ENCODE data around the gene MRPS25.

Gene MRPS25

GRCh38 chr3:15107075-15107947 lies 42.2 kb upstream of the MRPS25 start:
- no peaks in the 10 kb centered on the region for H3K9me3 ChIP-seq (replicated peaks; ENCODE audit: insufficient read depth, low read length)
- no peak overlapping the region for H3K27ac ChIP-seq (ENCODE audit: low read length)
- H3K9me2 ChIP-seq (replicated peaks; ENCODE audit: insufficient read depth, low read length): no peaks in the 10 kb centered on the region
- H3F3A ChIP-seq (ENCODE audit: insufficient read depth, low read length): no peaks in the 10 kb centered on the region
- DNase-seq: no peak
- no peaks in the 10 kb centered on the region for H4K20me1 ChIP-seq (ENCODE audit: insufficient read depth, low read length)
- H3K9ac ChIP-seq (ENCODE audit: low read length): no peak overlapping the region
- TF ChIP-seq EZH2 (optimal IDR thresholded peaks at IDR 0.05; ENCODE audit: low read depth, low read length): no peak
- no peak for TF ChIP-seq CTCF (IDR thresholded peaks at IDR 0.05; ENCODE audit: low read length)
- TF ChIP-seq EZH2phosphoT487 (IDR thresholded peaks at IDR 0.05; ENCODE audit: low read length): no peak
- no peak overlapping the region for H2AFZ ChIP-seq (ENCODE audit: low read length)
- no peaks in the 10 kb centered on the region for H3K36me3 ChIP-seq (replicated peaks; ENCODE audit: insufficient read depth, low read length)
- H3K4me2 ChIP-seq (ENCODE audit: low read depth, low read length): no peak overlapping the region
- no peaks in the 10 kb centered on the region for H3K4me1 ChIP-seq (ENCODE audit: low read length)
- no peaks in the 10 kb centered on the region; the same call in 1 of the 2 replicates for H3K27me3 ChIP-seq (replicated peaks; ENCODE audit: insufficient read depth, low read length)
- no peaks in the 10 kb centered on the region for H3K79me2 ChIP-seq (ENCODE audit: low read length)
- no peak overlapping the region for H3K4me3 ChIP-seq (ENCODE audit: low read length)

DNA sequence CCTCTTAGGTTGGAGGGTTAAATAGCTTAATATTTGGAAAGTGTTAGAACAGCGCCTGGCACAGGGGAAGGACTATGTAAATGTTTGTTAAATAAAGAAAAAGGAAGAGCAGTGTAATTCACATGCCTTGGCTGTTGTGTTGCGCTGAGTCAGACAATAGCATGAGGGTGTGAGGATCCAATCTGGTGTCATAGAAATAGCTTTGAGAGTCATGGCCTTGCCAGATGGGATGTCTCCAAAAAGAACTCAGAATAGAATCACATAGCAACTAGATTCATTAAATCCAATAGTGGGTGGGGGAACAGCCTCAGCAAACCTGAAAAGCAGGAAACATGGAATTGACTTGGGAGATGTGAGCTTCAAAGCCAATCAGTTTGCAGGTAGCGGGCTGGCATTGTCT lies 37.7 kb upstream of the MRPS25 start:
- TF ChIP-seq CTCF (IDR thresholded peaks at IDR 0.05; ENCODE audit: low read length): no peak
- Histone ChIP-seq H3K79me2 (ENCODE audit: low read length) (peaks cover 11% of the 10 kb centered on the region), H3K4me3 (ENCODE audit: low read length) (no peak overlapping the region), H3K9me3 (replicated peaks; ENCODE audit: insufficient read depth, low read length) (no peaks in the 10 kb centered on the region), H3K36me3 (replicated peaks; ENCODE audit: insufficient read depth, low read length) (no peaks in the 10 kb centered on the region), H3K9me2 (replicated peaks; ENCODE audit: insufficient read depth, low read length) (no peaks in the 10 kb centered on the region), H3K9ac (ENCODE audit: low read length) (no peak overlapping the region), H3K27ac (ENCODE audit: low read length) (no peak overlapping the region), H2AFZ (ENCODE audit: low read length) (no peak overlapping the region), H3K27me3 (replicated peaks; ENCODE audit: insufficient read depth, low read length) (no peaks in the 10 kb centered on the region), H3K4me1 (ENCODE audit: low read length) (peaks cover 3% of the 10 kb centered on the region; the same call in 1 of the 2 replicates), H3F3A (ENCODE audit: insufficient read depth, low read length) (no peaks in the 10 kb centered on the region), H3K4me2 (ENCODE audit: low read depth, low read length) (no peak overlapping the region), H4K20me1 (ENCODE audit: insufficient read depth, low read length) (no peaks in the 10 kb centered on the region)
- DNase-seq: no peak

- Histone ChIP-seq H3K36me3 (replicated peaks; ENCODE audit: insufficient read depth, low read length) (no peaks in the 10 kb centered on the region), H3K27me3 (replicated peaks; ENCODE audit: insufficient read depth, low read length) (no peaks in the 10 kb centered on the region), H3K79me2 (ENCODE audit: low read length) (peaks cover 15% of the 10 kb centered on the region), H3K9me3 (replicated peaks; ENCODE audit: insufficient read depth, low read length) (no peaks in the 10 kb centered on the region), H4K20me1 (ENCODE audit: insufficient read depth, low read length) (no peaks in the 10 kb centered on the region), H3K4me2 (ENCODE audit: low read depth, low read length) (no peak overlapping the region), H3K9ac (ENCODE audit: low read length) (no peak overlapping the region), H3F3A (ENCODE audit: insufficient read depth, low read length) (no peaks in the 10 kb centered on the region), H3K27ac (ENCODE audit: low read length) (no peak overlapping the region), H3K4me1 (ENCODE audit: low read length) (peaks cover 7% of the 10 kb centered on the region; the same call in 1 of the 2 replicates), H2AFZ (ENCODE audit: low read length) (no peak overlapping the region), H3K4me3 (ENCODE audit: low read length) (no peak overlapping the region), H3K9me2 (replicated peaks; ENCODE audit: insufficient read depth, low read length) (no peaks in the 10 kb centered on the region)
- no peak for DNase-seq
- no peak for TF ChIP-seq EZH2 (optimal IDR thresholded peaks at IDR 0.05; ENCODE audit: low read depth, low read length)
- TF ChIP-seq EZH2phosphoT487 (IDR thresholded peaks at IDR 0.05; ENCODE audit: low read length): no peak
These were observed 37.1 kb upstream of the MRPS25 start for GRCh38 chr3:15102256-15102655.

Data from MM.1S (cell line).